Activated CD4-positive, alpha-beta T cell treated with anti-CD3 and anti-CD28 coated beads, Interleukin-2, amount 50 U/mL, for 48 hours (primary cell): ENCODE data around the gene FAM163B.

ENCODE experiments used
- DNase-seq, 2 experiments: peaks; one replicate each; pipeline ENCODE4 v3.0.0-alpha.2; 2020

Gene FAM163B

GRCh38 chr9:133539991-133540697, 69.0 kb downstream of the FAM163B start:
- DNase-seq = no peak

- DNase-seq = no peak
These were observed 70.0 kb downstream of the FAM163B start for GRCh38 chr9:133538851-133539833.

- DNase-seq = no peak
These were observed 71.0 kb downstream of the FAM163B start for GRCh38 chr9:133538176-133538575.

DNA sequence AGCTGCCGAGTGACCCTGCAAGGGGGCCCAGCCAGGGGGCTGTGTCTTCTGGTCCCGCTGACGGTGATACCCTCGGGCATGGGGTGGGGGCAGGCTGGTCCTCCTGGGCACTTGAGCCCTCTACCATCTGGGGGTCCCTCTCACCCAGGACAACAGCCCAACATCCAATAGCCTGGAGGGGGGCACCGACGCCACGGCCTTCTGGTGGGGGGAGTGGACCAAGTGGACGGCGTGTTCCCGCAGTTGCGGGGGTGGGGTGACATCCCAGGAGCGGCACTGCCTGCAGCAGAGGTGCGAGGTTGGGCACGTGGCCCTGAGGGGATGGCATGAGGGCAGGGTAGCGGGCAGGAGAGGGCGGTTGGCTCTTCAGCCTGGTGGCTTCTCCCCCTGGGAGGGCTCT, 71.9 kb downstream of the FAM163B start:
- no peak for DNase-seq

DNA sequence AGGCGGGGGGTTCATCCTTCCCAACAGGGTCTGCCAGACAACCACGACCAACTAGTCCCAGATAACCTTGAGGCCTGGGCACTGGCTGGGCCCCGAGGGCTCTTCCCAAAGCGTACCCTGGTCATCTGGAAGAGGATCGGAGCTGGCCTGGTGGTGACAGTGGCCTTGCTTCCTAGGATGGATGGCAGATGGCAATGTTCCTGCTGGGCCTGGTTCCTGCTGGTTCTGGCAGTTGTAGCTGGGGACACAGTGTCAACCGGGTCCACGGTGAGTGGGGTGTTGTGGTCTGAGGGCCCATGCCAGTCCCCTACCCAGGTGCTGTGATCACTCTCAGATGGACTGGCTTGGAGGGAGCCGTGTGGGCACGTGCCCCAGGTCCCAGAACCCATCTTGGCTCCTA, 72.7 kb downstream of the FAM163B start:
- DNase-seq = no peak

- DNase-seq = no peak
These were observed 73.1 kb downstream of the FAM163B start for GRCh38 chr9:133536080-133536479.

DNA sequence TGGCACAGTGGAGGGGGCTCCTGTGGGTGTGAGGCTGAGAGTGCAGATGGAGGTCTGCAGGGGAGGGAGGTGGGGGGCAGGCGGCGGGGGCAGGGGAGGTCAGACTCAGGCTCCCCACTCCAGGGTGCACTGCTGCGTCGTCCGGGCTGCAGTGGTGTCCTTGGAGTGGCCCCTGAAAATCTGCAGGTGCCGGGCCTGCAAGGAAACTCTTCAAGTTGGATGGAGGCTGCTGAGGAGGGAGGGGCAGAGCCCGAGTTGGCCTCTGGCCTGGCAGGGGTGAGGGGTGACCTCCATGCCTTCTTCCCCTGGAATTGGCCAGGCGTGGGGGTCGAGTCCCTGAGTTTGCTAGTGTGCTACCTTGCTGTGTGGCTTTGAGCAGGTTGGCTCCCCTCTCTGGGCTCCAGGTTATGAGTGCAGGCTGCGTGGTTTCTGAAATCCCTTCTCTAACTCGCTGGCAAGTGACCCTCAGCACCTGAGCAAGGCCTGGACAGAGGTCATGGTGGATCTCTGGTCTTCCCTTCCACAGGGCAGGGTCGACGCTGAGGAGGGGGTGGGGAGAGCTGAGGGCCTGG, 73.8 kb downstream of the FAM163B start:
- DNase-seq = no peak

GRCh38 chr9:133534346-133535291, 74.6 kb downstream of the FAM163B start, which contains the start of gene ADAMTSL2:
TSS of gene ADAMTSL2 (plus strand) at chr9:133534704. CDS start at chr9:133536713, 2,009 bp downstream.
- peak; percentile 17 to 28 for DNase-seq

GRCh38 chr9:133533857-133534256, 75.3 kb downstream of the FAM163B start:
- DNase-seq = no peak

- peak; percentile 77 to 82 for DNase-seq
These were observed 76.1 kb downstream of the FAM163B start for GRCh38 chr9:133532937-133533668.

DNA sequence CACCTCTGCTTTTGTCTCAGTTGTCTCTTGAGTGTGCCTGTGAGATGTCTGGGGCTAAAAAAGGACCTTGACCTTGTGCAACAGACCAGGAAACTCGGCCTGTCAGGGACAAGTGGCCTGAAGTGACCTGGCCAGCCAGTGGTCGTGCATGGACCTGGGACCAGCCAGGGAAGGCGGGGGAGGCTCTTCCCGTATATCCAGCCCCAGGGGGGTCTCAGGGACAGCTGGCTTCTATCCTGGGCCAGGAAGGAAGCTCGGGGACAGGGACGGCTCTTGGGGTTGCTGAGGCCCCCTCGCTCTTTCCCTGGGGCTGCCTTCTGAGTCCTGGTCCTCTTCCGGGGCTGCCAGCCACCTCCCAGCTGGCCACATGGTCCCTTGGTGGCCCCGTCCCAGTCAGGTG, 77.9 kb downstream of the FAM163B start:
- DNase-seq = no peak

DNA sequence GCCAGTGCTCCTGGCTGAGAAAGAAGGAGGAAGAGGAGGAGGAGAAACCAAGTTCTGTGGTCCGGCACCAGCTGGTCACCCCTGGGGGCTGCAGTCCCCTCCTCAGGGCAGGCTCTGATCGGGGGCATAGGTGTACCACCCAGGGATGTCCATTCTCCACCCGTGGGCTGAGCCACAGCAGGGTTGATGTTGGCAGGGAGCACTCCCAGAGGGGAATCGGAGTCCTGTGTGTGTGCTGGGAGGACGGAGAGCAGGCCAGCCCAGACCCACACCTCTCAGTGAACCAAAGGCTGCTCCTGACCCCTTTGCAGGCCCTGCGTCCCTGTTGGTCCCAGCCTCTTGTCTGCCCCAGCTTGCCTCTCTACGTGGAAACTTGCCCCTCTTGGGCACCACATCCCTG, 79.3 kb downstream of the FAM163B start:
- no peak for DNase-seq

- no peak for DNase-seq
These were observed 79.7 kb downstream of the FAM163B start for GRCh38 chr9:133529457-133529856.

GRCh38 chr9:133528876-133529241, 80.3 kb downstream of the FAM163B start:
- no peak for DNase-seq

DNA sequence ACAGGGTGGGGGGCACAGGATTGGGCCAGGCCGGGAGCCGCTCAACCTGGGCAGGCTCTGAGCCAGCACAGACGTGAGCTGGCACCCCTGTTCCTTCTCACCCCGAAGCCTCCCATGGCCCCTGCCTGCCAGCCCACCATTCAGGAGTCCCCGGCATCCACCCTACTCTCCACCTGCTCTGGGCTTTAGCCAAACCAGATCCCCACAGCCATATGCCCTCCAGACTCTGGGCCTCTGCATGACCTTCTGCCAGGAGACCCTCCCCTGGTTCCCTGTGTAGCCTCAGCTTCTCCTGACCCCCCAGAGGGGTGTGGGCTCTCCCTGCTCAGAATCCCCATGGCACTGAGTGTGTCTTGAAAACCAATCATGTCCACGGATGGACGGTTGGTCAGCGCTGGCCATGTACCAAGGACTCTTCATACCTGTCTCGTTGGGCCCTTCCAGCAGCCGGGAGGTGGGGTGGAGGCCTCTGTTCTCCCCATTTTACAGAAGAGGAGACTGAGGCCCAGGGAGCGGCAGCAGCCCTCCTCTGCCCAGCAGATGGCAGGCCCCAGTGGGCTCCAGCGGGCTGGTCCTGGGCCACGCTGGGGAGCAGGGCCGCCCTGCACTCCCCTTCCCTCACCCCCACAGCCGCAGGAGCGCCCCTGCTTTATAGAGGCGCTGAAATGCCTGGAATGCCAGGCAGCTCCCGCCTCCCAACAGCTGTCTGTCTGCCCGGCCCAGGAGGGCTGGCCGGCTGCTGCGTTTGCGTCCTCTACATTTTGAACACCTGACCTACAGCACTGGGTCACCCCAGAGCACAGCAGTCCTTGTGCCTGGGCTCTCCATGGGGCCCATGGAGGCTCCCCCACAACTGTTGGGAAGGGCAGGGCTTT, 81.0 kb downstream of the FAM163B start:
- no peak for DNase-seq

- no peak for DNase-seq
These were observed 81.7 kb downstream of the FAM163B start for GRCh38 chr9:133527444-133527920.
